HG02981 (cell line): ENCODE results near the gene TMSB10.
"Not testable (repeated sequence)": the region's sequence is repeated elsewhere in the genome, so short reads cannot be mapped to it uniquely, and the experiment has no call there.

ENCODE experiments used
- ATAC-seq: cut with Tn5 transposase; IDR thresholded peaks from one replicate; pipeline ENCODE4 v1.9.1; 2021; ENCODE audit warnings: mild to moderate bottlenecking, moderate library complexity; ENCODE audit not compliant: unreplicated experiment

Gene TMSB10

GRCh38 chr2:84900971-84901370, 4.5 kb upstream of the TMSB10 start:
- ATAC-seq, result no peak

GRCh38 chr2:84901593-84902120, 3.8 kb upstream of the TMSB10 start:
- no peak for ATAC-seq

- no peak for ATAC-seq
These were observed 2.9 kb upstream of the TMSB10 start for GRCh38 chr2:84902526-84902925.

- ATAC-seq, result no peak
These were observed 1.3 kb upstream of the TMSB10 start for GRCh38 chr2:84904151-84904550.

GRCh38 chr2:84904717-84905174, 710 bp upstream of the TMSB10 start:
- no peak for ATAC-seq

GRCh38 chr2:84906108-84906899, 848 bp downstream of the TMSB10 start:
- ATAC-seq, result peak; percentile 20

- ATAC-seq, result peak; percentile 43
These were observed 1.7 kb downstream of the TMSB10 start for GRCh38 chr2:84906900-84907714.

GRCh38 chr2:84908948-84909713, 3.7 kb downstream of the TMSB10 start:
- ATAC-seq, result no peak

- no peak for ATAC-seq
These were observed 5.8 kb downstream of the TMSB10 start for GRCh38 chr2:84911135-84911678.

GRCh38 chr2:84912984-84913383, 7.5 kb downstream of the TMSB10 start:
- ATAC-seq, result no peak

GRCh38 chr2:84914334-84914733, 8.9 kb downstream of the TMSB10 start:
- ATAC-seq, result no peak

GRCh38 chr2:84915675-84916074, 10.2 kb downstream of the TMSB10 start:
- ATAC-seq, result not testable (repeated sequence)

GRCh38 chr2:84917821-84918220, 12.4 kb downstream of the TMSB10 start:
- ATAC-seq, result not testable (repeated sequence)

GRCh38 chr2:84918430-84918829, 13.0 kb downstream of the TMSB10 start:
- ATAC-seq, result no peak

- ATAC-seq, result peak; percentile 39
These were observed 14.6 kb downstream of the TMSB10 start for GRCh38 chr2:84919885-84920580.

- no peak for ATAC-seq
These were observed 17.6 kb downstream of the TMSB10 start for GRCh38 chr2:84923009-84923408.

GRCh38 chr2:84924173-84925106, 19.0 kb downstream of the TMSB10 start:
- ATAC-seq, result no peak

GRCh38 chr2:84925336-84925723, 19.9 kb downstream of the TMSB10 start:
- ATAC-seq, result peak; percentile 2
